Measurements from ENCODE around the gene PLEKHA7.

- TF ChIP-seq, protein P1, sequence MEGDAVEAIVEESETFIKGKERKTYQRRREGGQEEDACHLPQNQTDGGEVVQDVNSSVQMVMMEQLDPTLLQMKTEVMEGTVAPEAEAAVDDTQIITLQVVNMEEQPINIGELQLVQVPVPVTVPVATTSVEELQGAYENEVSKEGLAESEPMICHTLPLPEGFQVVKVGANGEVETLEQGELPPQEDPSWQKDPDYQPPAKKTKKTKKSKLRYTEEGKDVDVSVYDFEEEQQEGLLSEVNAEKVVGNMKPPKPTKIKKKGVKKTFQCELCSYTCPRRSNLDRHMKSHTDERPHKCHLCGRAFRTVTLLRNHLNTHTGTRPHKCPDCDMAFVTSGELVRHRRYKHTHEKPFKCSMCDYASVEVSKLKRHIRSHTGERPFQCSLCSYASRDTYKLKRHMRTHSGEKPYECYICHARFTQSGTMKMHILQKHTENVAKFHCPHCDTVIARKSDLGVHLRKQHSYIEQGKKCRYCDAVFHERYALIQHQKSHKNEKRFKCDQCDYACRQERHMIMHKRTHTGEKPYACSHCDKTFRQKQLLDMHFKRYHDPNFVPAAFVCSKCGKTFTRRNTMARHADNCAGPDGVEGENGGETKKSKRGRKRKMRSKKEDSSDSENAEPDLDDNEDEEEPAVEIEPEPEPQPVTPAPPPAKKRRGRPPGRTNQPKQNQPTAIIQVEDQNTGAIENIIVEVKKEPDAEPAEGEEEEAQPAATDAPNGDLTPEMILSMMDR (conservative IDR thresholded peaks at IDR 0.05; ENCODE audit: low read depth, low read length): no peak
- TF ChIP-seq EZH2 (IDR thresholded peaks at IDR 0.05; ENCODE audit: borderline replicate concordance, low read depth, low read length, poor library complexity, severe bottlenecking): no peak
Measured at GRCh38 chr11:16981651-16982194, 32.5 kb downstream of the PLEKHA7 start.
